HFF-Myc (cell line): ENCODE results near the gene CDK11A.
"Not testable (repeated sequence)": the region's sequence is repeated elsewhere in the genome, so short reads cannot be mapped to it uniquely, and the experiment has no call there.

Experiments used
- DNase-seq: peaks from one replicate; pipeline ENCODE4 v3.0.0-alpha.2; 2011; ENCODE audit warnings: low read depth; ENCODE audit errors: extremely low read depth
- H3K4me3 ChIP-seq: replicated peaks from 2 replicates; pipeline ENCODE4 v1.5.1; 2011; ENCODE audit warnings: low read depth, mild to moderate bottlenecking, control low read depth, low read length
- CTCF ChIP-seq: IDR thresholded peaks from 2 replicates; pipeline ENCODE4 v1.5.1; 2012; ENCODE audit warnings: mild to moderate bottlenecking, low read depth, low read length, control low read depth; ENCODE audit errors: missing control alignments

Gene CDK11A

GRCh38 chr1:1677718-1678580 lies 46.2 kb downstream of the CDK11A start:
- no peak for TF ChIP-seq CTCF
- no peak for DNase-seq
- no peak overlapping the region for H3K4me3 ChIP-seq

- not testable (repeated sequence) for H3K4me3 ChIP-seq, DNase-seq
Measured at GRCh38 chr1:1676087-1676486, 48.1 kb downstream of the CDK11A start.

GRCh38 chr1:1675218-1675617 lies 48.9 kb downstream of the CDK11A start:
- not testable (repeated sequence) for H3K4me3 ChIP-seq, DNase-seq

GRCh38 chr1:1674806-1675205 lies 49.4 kb downstream of the CDK11A start:
- DNase-seq: not testable (repeated sequence)

GRCh38 chr1:1672181-1672965 lies 51.8 kb downstream of the CDK11A start:
- H3K4me3 ChIP-seq: no peak overlapping the region
- no peak for TF ChIP-seq CTCF
- DNase-seq: no peak

More at GRCh38 chr1:1674806-1675205, 49.4 kb downstream of the CDK11A start:
- H3K4me3 ChIP-seq: not testable (repeated sequence)

- no peak overlapping the region for H3K4me3 ChIP-seq
- no peak for DNase-seq
- no peak for TF ChIP-seq CTCF
Measured at GRCh38 chr1:1671365-1672119, 52.6 kb downstream of the CDK11A start.

GRCh38 chr1:1670866-1671265 lies 53.3 kb downstream of the CDK11A start:
- DNase-seq: no peak
- no peak for TF ChIP-seq CTCF
- H3K4me3 ChIP-seq: no peak overlapping the region
